ENCODE measurements around the gene ARFRP1.

ARFRP1 gene

DNA sequence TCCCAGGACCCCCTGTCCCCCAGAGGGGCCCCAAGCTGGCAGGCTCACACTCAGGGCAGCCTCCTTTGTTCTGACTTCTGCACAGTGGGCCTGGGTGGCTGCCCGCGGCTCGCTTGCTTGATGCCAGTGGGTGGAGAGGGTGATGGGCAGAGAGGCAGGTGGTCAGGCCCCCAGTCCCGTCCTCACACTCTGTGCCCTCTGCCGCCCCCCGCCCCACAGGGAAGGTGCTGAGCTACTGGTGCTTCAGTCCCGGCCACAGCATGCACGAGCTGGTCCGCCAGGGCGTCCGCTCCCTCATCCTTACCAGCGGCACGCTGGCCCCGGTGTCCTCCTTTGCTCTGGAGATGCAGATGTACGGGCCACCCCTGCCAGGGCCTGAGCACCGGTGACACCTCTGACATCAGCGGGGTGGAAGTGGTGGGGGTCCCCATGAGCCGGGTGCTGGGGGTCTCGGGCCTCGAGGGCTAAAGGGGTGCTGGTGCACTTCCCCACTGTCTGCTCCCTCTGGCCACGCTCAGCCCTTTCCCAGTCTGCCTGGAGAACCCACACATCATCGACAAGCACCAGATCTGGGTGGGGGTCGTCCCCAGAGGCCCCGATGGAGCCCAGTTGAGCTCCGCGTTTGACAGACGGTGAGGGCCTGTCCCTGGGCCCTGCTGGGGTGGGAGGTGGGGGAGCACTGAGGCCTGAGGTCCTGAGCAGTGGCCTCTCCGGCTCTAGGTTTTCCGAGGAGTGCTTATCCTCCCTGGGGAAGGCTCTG lies 20.2 kb downstream of the ARFRP1 start:
- Histone ChIP-seq H4K12ac (ENCODE audit: low read depth, low read length) (no peak overlapping the region), H3K14ac (ENCODE audit: low read length) (peak overlapping the region; percentile 36), H3K27me3 (ENCODE audit: insufficient read depth, low read length) (no peaks in the 10 kb centered on the region), H2BK5ac (ENCODE audit: low read depth, low read length, poor library complexity) (peak overlapping the region; percentile 13), H2BK120ac (ENCODE audit: insufficient read depth, low read length, poor library complexity) (peak overlapping the region; percentile 18), H2AFZ (ENCODE audit: insufficient read depth, low read length, poor library complexity) (peak overlapping the region; percentile 12), H3K23ac (ENCODE audit: low read length) (no peak overlapping the region), H3K4me3 (ENCODE audit: low read depth, low read length) (no peak overlapping the region), H3K36me3 (ENCODE audit: control insufficient read depth in 1 of 2, insufficient read depth in 2 of 2, low read length in 2 of 2) (peaks cover 0 to 2% of the 10 kb centered on the region in 2 experiments), H2AK5ac (ENCODE audit: low read length) (peak overlapping the region; percentile 40), H3K4me1 (ENCODE audit: control insufficient read depth in 1 of 2, insufficient read depth in 2 of 2, low read length in 2 of 2) (peaks cover 28 to 29% of the 10 kb centered on the region in 2 experiments), H2BK12ac (ENCODE audit: low read length) (peak overlapping the region; percentile 42), H4K91ac (ENCODE audit: low read depth, low read length) (peak overlapping the region; percentile 10), H3K79me2 (ENCODE audit: control insufficient read depth, insufficient read depth, low read length, poor library complexity) (peaks cover 2% of the 10 kb centered on the region), H3K27ac (ENCODE audit: low read depth, low read length) (peak overlapping the region; percentile 43), H4K8ac (ENCODE audit: low read depth, low read length) (peak overlapping the region; percentile 1), H3K9ac (ENCODE audit: low read length) (no peak overlapping the region), H3K18ac (ENCODE audit: low read length) (no peak overlapping the region), H3K4me2 (ENCODE audit: low read length) (no peak overlapping the region), H3K9me3 (ENCODE audit: insufficient read depth, low read depth, low read length) (peaks cover 1% of the 10 kb centered on the region), H3K4ac (ENCODE audit: low read depth, low read length) (no peak overlapping the region), H3K79me1 (ENCODE audit: low read length) (peaks cover 19% of the 10 kb centered on the region)
- no peak for DNase-seq
- no CpG with 5 or more reads among the region's 29 CpGs for WGBS (ENCODE audit: extremely low coverage, insufficient coverage, insufficient read length)

DNA sequence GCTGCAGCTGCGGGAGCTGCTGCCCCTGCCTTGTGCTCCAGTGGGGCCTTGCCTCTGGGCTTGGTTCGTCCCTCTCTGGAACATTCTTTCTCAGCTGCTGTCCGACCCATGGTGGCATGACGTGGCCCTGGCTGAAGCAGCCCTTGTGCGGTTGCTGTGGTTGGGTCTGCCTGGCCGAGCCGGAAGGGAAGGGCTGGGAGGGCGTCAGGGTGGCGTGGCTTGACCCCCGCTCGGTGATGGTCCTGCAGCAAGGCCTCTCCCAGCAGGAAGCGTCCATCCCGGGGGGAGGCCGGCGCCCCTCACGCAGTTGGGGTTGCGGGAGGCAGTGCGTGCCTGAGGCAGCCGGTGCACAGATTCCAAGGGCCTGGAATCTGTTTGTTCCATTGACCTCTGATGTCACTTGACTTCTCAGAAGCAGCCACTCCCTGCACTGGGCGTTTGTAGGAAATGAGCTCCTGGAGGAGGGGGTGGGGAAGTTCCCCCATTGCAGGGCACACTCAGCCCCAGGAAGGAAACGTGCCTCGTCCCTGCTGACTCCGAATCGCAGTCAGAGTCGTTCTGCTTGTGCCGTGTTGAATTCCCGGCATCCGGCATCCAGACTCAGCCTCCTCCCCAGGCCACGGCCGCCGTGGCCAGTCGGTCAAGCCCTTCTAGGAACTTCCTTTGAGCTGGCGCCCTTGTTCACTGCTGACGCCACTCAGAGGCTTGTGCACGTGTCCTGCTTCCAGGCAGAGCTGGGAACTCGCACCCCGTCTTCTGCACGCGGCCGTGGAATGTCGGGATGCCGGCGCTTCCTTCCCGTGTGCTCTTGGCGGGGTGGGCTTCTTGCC lies 21.1 kb downstream of the ARFRP1 start:
- peak overlapping the region; percentile 33 for H2BK120ac ChIP-seq (ENCODE audit: insufficient read depth, low read length, poor library complexity)
- H4K8ac ChIP-seq (ENCODE audit: low read depth, low read length): peak overlapping the region; percentile 5
- no CpG with 5 or more reads among the region's 45 CpGs for WGBS (ENCODE audit: extremely low coverage, insufficient coverage, insufficient read length)
- peak overlapping the region; percentile 2 for H2BK12ac ChIP-seq (ENCODE audit: low read length)
- H3K23ac ChIP-seq (ENCODE audit: low read length): no peak overlapping the region
- peak overlapping the region; percentile 0 for H3K18ac ChIP-seq (ENCODE audit: low read length)
- H3K4ac ChIP-seq (ENCODE audit: low read depth, low read length): no peak overlapping the region
- peak; percentile 81 to 88 for DNase-seq
- H3K27me3 ChIP-seq (ENCODE audit: insufficient read depth, low read length): no peaks in the 10 kb centered on the region
- H3K9ac ChIP-seq (ENCODE audit: low read length): no peak overlapping the region
- peaks cover 0 to 2% of the 10 kb centered on the region in 2 experiments for H3K36me3 ChIP-seq (ENCODE audit: control insufficient read depth in 1 of 2, insufficient read depth in 2 of 2, low read length in 2 of 2)
- peaks cover 4% of the 10 kb centered on the region for H3K79me2 ChIP-seq (ENCODE audit: control insufficient read depth, insufficient read depth, low read length, poor library complexity)
- peaks cover 3% of the 10 kb centered on the region for H3K9me3 ChIP-seq (ENCODE audit: insufficient read depth, low read depth, low read length)
- peaks cover 23% of the 10 kb centered on the region for H3K79me1 ChIP-seq (ENCODE audit: low read length)
- H3K14ac ChIP-seq (ENCODE audit: low read length): peak overlapping the region; percentile 36
- H2AK5ac ChIP-seq (ENCODE audit: low read length): peak overlapping the region; percentile 5
- H3K27ac ChIP-seq (ENCODE audit: low read depth, low read length): peak overlapping the region; percentile 43
- peak overlapping the region; percentile 13 for H2BK5ac ChIP-seq (ENCODE audit: low read depth, low read length, poor library complexity)
- no peak overlapping the region for H4K12ac ChIP-seq (ENCODE audit: low read depth, low read length)
- no peak overlapping the region for H3K4me3 ChIP-seq (ENCODE audit: low read depth, low read length)
- H2AFZ ChIP-seq (ENCODE audit: insufficient read depth, low read length, poor library complexity): no peak overlapping the region
- H3K4me1 ChIP-seq (ENCODE audit: control insufficient read depth in 1 of 2, insufficient read depth in 2 of 2, low read length in 2 of 2): peaks cover 32 to 34% of the 10 kb centered on the region in 2 experiments
- H3K4me2 ChIP-seq (ENCODE audit: low read length): no peak overlapping the region
- peak overlapping the region; percentile 28 for H4K91ac ChIP-seq (ENCODE audit: low read depth, low read length)

DNA sequence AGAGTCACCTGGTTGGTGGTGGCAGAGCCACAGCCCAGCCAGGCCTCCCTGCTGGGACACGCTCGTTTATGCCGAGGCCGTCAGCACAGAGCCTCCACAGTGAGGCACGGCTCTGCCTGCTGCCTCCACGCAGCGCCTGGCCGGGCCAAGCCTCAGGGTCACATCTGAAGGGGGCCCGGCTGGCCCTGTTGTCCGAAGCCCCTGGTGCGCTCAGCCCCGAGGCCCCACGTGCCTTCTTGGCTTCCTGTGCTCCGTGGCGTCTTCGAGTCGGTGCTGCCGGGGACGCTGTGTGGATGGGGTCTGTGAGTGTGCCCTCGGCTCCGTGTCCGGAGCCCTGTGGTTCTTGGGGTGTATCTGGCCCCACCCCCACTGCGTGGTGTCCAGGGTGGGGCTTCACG lies 21.7 kb downstream of the ARFRP1 start:
- peak overlapping the region; percentile 5 for H2AK5ac ChIP-seq (ENCODE audit: low read length)
- peak overlapping the region; percentile 0 for H3K18ac ChIP-seq (ENCODE audit: low read length)
- H3K27ac ChIP-seq (ENCODE audit: low read depth, low read length): peak overlapping the region; percentile 30
- no peak overlapping the region for H3K4me3 ChIP-seq (ENCODE audit: low read depth, low read length)
- peaks cover 27% of the 10 kb centered on the region for H3K79me1 ChIP-seq (ENCODE audit: low read length)
- DNase-seq: no peak
- peak overlapping the region; percentile 7 for H3K14ac ChIP-seq (ENCODE audit: low read length)
- H2AFZ ChIP-seq (ENCODE audit: insufficient read depth, low read length, poor library complexity): no peak overlapping the region
- peaks cover 6% of the 10 kb centered on the region for H3K79me2 ChIP-seq (ENCODE audit: control insufficient read depth, insufficient read depth, low read length, poor library complexity)
- no peak overlapping the region for H2BK5ac ChIP-seq (ENCODE audit: low read depth, low read length, poor library complexity)
- H3K4ac ChIP-seq (ENCODE audit: low read depth, low read length): no peak overlapping the region
- H3K9me3 ChIP-seq (ENCODE audit: insufficient read depth, low read depth, low read length): peaks cover 6% of the 10 kb centered on the region
- peak overlapping the region; percentile 28 for H4K91ac ChIP-seq (ENCODE audit: low read depth, low read length)
- H3K4me1 ChIP-seq (ENCODE audit: control insufficient read depth in 1 of 2, insufficient read depth in 2 of 2, low read length in 2 of 2): peaks cover 37 to 39% of the 10 kb centered on the region in 2 experiments
- no peak overlapping the region for H4K12ac ChIP-seq (ENCODE audit: low read depth, low read length)
- no peak overlapping the region for H3K9ac ChIP-seq (ENCODE audit: low read length)
- WGBS (ENCODE audit: extremely low coverage, insufficient coverage, insufficient read length): no CpG with 5 or more reads among the region's 24 CpGs
- H3K36me3 ChIP-seq (ENCODE audit: control insufficient read depth in 1 of 2, insufficient read depth in 2 of 2, low read length in 2 of 2): peaks cover 0 to 7% of the 10 kb centered on the region in 2 experiments
- peak overlapping the region; percentile 5 for H4K8ac ChIP-seq (ENCODE audit: low read depth, low read length)
- H3K4me2 ChIP-seq (ENCODE audit: low read length): no peak overlapping the region
- no peak overlapping the region for H3K23ac ChIP-seq (ENCODE audit: low read length)
- peak overlapping the region; percentile 34 for H2BK12ac ChIP-seq (ENCODE audit: low read length)
- H3K27me3 ChIP-seq (ENCODE audit: insufficient read depth, low read length): no peaks in the 10 kb centered on the region
- H2BK120ac ChIP-seq (ENCODE audit: insufficient read depth, low read length, poor library complexity): peak overlapping the region; percentile 33

DNA sequence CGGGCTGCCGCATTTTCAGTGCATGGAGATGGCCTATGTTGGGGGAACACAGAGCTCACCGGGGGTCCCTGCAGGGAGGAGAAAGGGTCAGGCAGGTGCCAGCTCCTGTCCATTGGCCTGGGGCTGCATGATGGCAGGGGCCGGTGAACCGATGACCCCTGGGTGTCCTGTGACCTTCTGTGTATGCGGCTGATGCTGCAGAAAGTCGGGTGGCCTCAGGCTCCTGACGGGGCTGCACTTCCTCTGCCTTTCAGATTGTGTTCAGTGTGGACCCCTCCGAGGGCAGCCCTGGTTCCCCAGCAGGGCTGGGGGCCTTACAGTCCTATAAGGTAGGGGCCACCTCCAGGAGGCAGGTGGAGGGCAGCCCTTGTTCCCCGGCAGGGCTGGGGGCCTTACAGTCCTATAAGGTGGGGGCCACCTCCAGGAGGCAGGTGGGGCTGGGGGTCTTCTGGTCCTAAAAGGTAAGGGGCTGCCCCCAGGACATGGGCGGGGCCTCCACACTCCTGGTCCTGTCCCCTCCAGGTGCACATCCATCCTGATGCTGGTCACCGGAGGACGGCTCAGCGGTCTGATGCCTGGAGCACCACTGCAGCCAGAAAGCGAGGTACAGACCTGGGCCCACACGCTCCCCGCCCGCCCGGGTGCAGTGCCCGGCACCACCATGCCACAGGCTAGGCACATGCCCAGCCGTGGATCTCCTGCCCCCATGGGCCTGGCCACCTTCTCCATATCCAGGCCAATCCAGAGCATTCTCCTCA lies 22.3 kb downstream of the ARFRP1 start:
- H3K9ac ChIP-seq (ENCODE audit: low read length): no peak overlapping the region
- no peak overlapping the region for H3K14ac ChIP-seq (ENCODE audit: low read length)
- H3K79me1 ChIP-seq (ENCODE audit: low read length): peaks cover 27% of the 10 kb centered on the region
- no peak overlapping the region for H3K4ac ChIP-seq (ENCODE audit: low read depth, low read length)
- DNase-seq: no peak
- H3K23ac ChIP-seq (ENCODE audit: low read length): no peak overlapping the region
- peaks cover 6% of the 10 kb centered on the region for H3K79me2 ChIP-seq (ENCODE audit: control insufficient read depth, insufficient read depth, low read length, poor library complexity)
- H4K8ac ChIP-seq (ENCODE audit: low read depth, low read length): no peak overlapping the region
- no peak overlapping the region for H2BK5ac ChIP-seq (ENCODE audit: low read depth, low read length, poor library complexity)
- no peak overlapping the region for H2BK120ac ChIP-seq (ENCODE audit: insufficient read depth, low read length, poor library complexity)
- no peak overlapping the region for H3K27ac ChIP-seq (ENCODE audit: low read depth, low read length)
- H3K27me3 ChIP-seq (ENCODE audit: insufficient read depth, low read length): no peaks in the 10 kb centered on the region
- no peak overlapping the region for H3K4me2 ChIP-seq (ENCODE audit: low read length)
- peaks cover 6% of the 10 kb centered on the region for H3K9me3 ChIP-seq (ENCODE audit: insufficient read depth, low read depth, low read length)
- no peak overlapping the region for H2AK5ac ChIP-seq (ENCODE audit: low read length)
- no peak overlapping the region for H3K18ac ChIP-seq (ENCODE audit: low read length)
- H2AFZ ChIP-seq (ENCODE audit: insufficient read depth, low read length, poor library complexity): no peak overlapping the region
- no peak overlapping the region for H3K4me3 ChIP-seq (ENCODE audit: low read depth, low read length)
- H4K91ac ChIP-seq (ENCODE audit: low read depth, low read length): no peak overlapping the region
- H4K12ac ChIP-seq (ENCODE audit: low read depth, low read length): no peak overlapping the region
- WGBS (ENCODE audit: extremely low coverage, insufficient coverage, insufficient read length): no CpG with 5 or more reads among the region's 21 CpGs
- H3K36me3 ChIP-seq (ENCODE audit: control insufficient read depth in 1 of 2, insufficient read depth in 2 of 2, low read length in 2 of 2): peaks cover under 1 to 8% of the 10 kb centered on the region in 2 experiments
- H3K4me1 ChIP-seq (ENCODE audit: control insufficient read depth in 1 of 2, insufficient read depth in 2 of 2, low read length in 2 of 2): peaks cover 37 to 39% of the 10 kb centered on the region in 2 experiments
- peak overlapping the region; percentile 34 for H2BK12ac ChIP-seq (ENCODE audit: low read length)
